Neural crest cell (in vitro differentiated cells): ENCODE measurements around the gene WDR70. TPM values are rescaled to one million over a fixed set of nuclear protein-coding genes. Genes with fewer than 3 reads are reported as not detected.
"Not testable (repeated sequence)": the region's sequence is repeated elsewhere in the genome, so short reads cannot be mapped to it uniquely, and the experiment has no call there.

Experiments used
- DNase-seq: peaks from one replicate; pipeline ENCODE4 v3.0.0; 2021; ENCODE audit warnings: low read depth, mixed read lengths, low spot score
- H3K27ac Mint-ChIP-seq: one replicate; pipeline ENCODE4 v1.8.0; 2021; ENCODE audit warnings: mild to moderate bottlenecking, mixed read lengths; ENCODE audit not compliant: unreplicated experiment
- H3K27me3 Mint-ChIP-seq: 2 replicates; pipeline ENCODE4 v1.8.0; 2021; ENCODE audit warnings: low read depth, mild to moderate bottlenecking, mixed read lengths
- H3K36me3 Mint-ChIP-seq: 2 replicates; pipeline ENCODE4 v1.8.0; 2021; ENCODE audit warnings: low read depth, mild to moderate bottlenecking, mixed read lengths
- H3K4me1 Mint-ChIP-seq: 2 replicates; pipeline ENCODE4 v1.8.0; 2021; ENCODE audit warnings: mixed read lengths
- H3K4me3 Mint-ChIP-seq: one replicate; pipeline ENCODE4 v1.8.0; 2021; ENCODE audit warnings: mild to moderate bottlenecking, mixed read lengths
- H3K9me3 Mint-ChIP-seq: 2 replicates; pipeline ENCODE4 v1.8.0; 2021; ENCODE audit warnings: mixed read lengths
- CTCF ChIP-seq: fragments of 200-600 bp; sonication (generic); conservative IDR thresholded peaks from 2 replicates; pipeline ENCODE4 v1.5.0; 2021; ENCODE audit warnings: antibody characterized with exemption, mild to moderate bottlenecking
- total RNA-seq: library from RNA; stranded (reverse); gene quantifications from 2 replicates; pipeline ENCODE4 v1.2.1, GENCODE V29; 2021

The WDR70 gene
- total RNA-seq, 1 donor from 2014 or later, result 46.5 TPM

- H3K27me3 Mint-ChIP-seq, result no peaks in the 10 kb centered on the region
- no peak for TF ChIP-seq CTCF
- no peak overlapping the region for H3K27ac Mint-ChIP-seq
- DNase-seq, result no peak
- H3K4me1 Mint-ChIP-seq, result peaks cover 8% of the 10 kb centered on the region
- H3K9me3 Mint-ChIP-seq, result peaks cover 12% of the 10 kb centered on the region
- peaks cover 11% of the 10 kb centered on the region for H3K36me3 Mint-ChIP-seq
- no peak overlapping the region for H3K4me3 Mint-ChIP-seq
Observed at GRCh38 chr5:37773809-37774208, 394.7 kb downstream of the WDR70 start.

- H3K9me3 Mint-ChIP-seq, result peaks cover 12% of the 10 kb centered on the region
- H3K27ac Mint-ChIP-seq, result no peak overlapping the region
- peak; percentile 68 for TF ChIP-seq CTCF
- DNase-seq, result no peak
- no peaks in the 10 kb centered on the region for H3K27me3 Mint-ChIP-seq
- H3K36me3 Mint-ChIP-seq, result peaks cover 11% of the 10 kb centered on the region
- H3K4me1 Mint-ChIP-seq, result peaks cover 3% of the 10 kb centered on the region
- no peak overlapping the region for H3K4me3 Mint-ChIP-seq
Observed at GRCh38 chr5:37774912-37775483, 395.9 kb downstream of the WDR70 start.

- Mint-ChIP-seq H3K36me3 (peaks cover 11% of the 10 kb centered on the region), H3K27me3 (no peaks in the 10 kb centered on the region), H3K9me3 (peaks cover 12% of the 10 kb centered on the region), H3K4me1 (peaks cover under 1% of the 10 kb centered on the region), H3K4me3 (no peak overlapping the region), H3K27ac (no peak overlapping the region)
- DNase-seq, result no peak
- TF ChIP-seq CTCF, result no peak
Observed at GRCh38 chr5:37776826-37777225, 397.7 kb downstream of the WDR70 start.

- DNase-seq, result no peak
- peaks cover 12% of the 10 kb centered on the region for H3K9me3 Mint-ChIP-seq
- no peak for TF ChIP-seq CTCF
- H3K27ac Mint-ChIP-seq, result no peak overlapping the region
- peaks cover 11% of the 10 kb centered on the region for H3K36me3 Mint-ChIP-seq
- H3K4me1 Mint-ChIP-seq, result no peaks in the 10 kb centered on the region
- no peaks in the 10 kb centered on the region for H3K27me3 Mint-ChIP-seq
- H3K4me3 Mint-ChIP-seq, result no peak overlapping the region
Observed at GRCh38 chr5:37777432-37778130, 398.5 kb downstream of the WDR70 start.

- H3K4me1 Mint-ChIP-seq, H3K27ac Mint-ChIP-seq, H3K36me3 Mint-ChIP-seq, H3K4me3 Mint-ChIP-seq, H3K27me3 Mint-ChIP-seq, H3K9me3 Mint-ChIP-seq, DNase-seq: not testable (repeated sequence)
Observed at GRCh38 chr5:37781409-37781808, 402.3 kb downstream of the WDR70 start.

- Mint-ChIP-seq H3K36me3 (peaks cover 2% of the 10 kb centered on the region), H3K4me3 (no peak overlapping the region), H3K9me3 (peaks cover 3% of the 10 kb centered on the region), H3K27ac (no peak overlapping the region), H3K4me1 (no peaks in the 10 kb centered on the region), H3K27me3 (no peaks in the 10 kb centered on the region)
- no peak for TF ChIP-seq CTCF
- no peak for DNase-seq
Observed at GRCh38 chr5:37786416-37786815, 407.3 kb downstream of the WDR70 start.
